Activated T-cell treated with anti-CD3 and anti-CD28 coated beads, Interleukin-2, amount 50 U/mL, for 72 hours (primary cell): ENCODE data around the gene SLC38A10. TPM values are rescaled to one million over a fixed set of nuclear protein-coding genes. Genes with fewer than 3 reads are reported as not detected.
A peak's percentile ranks its signal among the peaks of the same experiment; 100 is the strongest.

ENCODE experiments used
- ATAC-seq, 2 donors: fragments of 150-1000 bp; cut with Tn5 transposase; replicated peaks in 1 of 2; 2 replicates each; pipeline ENCODE4 v1.10.0; 2021; ENCODE audit warnings: moderate library complexity in 2 of 2, mild to moderate bottlenecking in 1 of 2
- DNase-seq, 2 donors: peaks; one replicate each; pipeline ENCODE4 v3.0.0; 2021 to 2022; ENCODE audit warnings: mixed read lengths in 1 of 2
- H3K27ac Mint-ChIP-seq: one replicate; pipeline ENCODE4 v1.8.0; 2022; ENCODE audit warnings: mild to moderate bottlenecking, moderate library complexity, mixed read lengths
- H3K27me3 Mint-ChIP-seq: one replicate; pipeline ENCODE4 v1.8.0; 2022; ENCODE audit warnings: low read depth, mixed read lengths
- H3K36me3 Mint-ChIP-seq, 2 donors: one replicate each; pipeline ENCODE4 v1.8.0; 2022; ENCODE audit warnings: mixed read lengths in 2 of 2, mild to moderate bottlenecking in 1 of 2; ENCODE audit not compliant: insufficient read depth in 2 of 2
- H3K4me1 Mint-ChIP-seq: one replicate; pipeline ENCODE4 v1.8.0; 2022; ENCODE audit warnings: low read depth, mixed read lengths
- H3K4me3 Mint-ChIP-seq, 2 donors: one replicate each; pipeline ENCODE4 v1.8.0; 2022; ENCODE audit warnings: mild to moderate bottlenecking in 2 of 2, mixed read lengths in 2 of 2, moderate library complexity in 2 of 2
- H3K9me3 Mint-ChIP-seq, 2 donors: one replicate each; pipeline ENCODE4 v1.8.0; 2022; ENCODE audit warnings: mixed read lengths in 2 of 2
- total RNA-seq, 2 donors: library from RNA; stranded (reverse); gene quantifications; one replicate each; pipeline ENCODE4 v1.2.3, GENCODE V29; 2022

SLC38A10 gene
- total RNA-seq, 2 donors from 2014 or later = 49.8 to 63.6 TPM

GRCh38 chr17:81252987-81253329, 42.1 kb downstream of the SLC38A10 start:
- no peak overlapping the region for H3K4me3 Mint-ChIP-seq
- peak in 1 of 2 donors; percentile 9 for ATAC-seq
- no peak overlapping the region for H3K27ac Mint-ChIP-seq
- H3K9me3 Mint-ChIP-seq = no peaks in the 10 kb centered on the region
- peaks cover 8% of the 10 kb centered on the region for H3K4me1 Mint-ChIP-seq
- H3K27me3 Mint-ChIP-seq = no peaks in the 10 kb centered on the region
- H3K36me3 Mint-ChIP-seq = peaks cover 5 to 6% of the 10 kb centered on the region in 2 donors
- no peak for DNase-seq

GRCh38 chr17:81252326-81252986, 42.7 kb downstream of the SLC38A10 start:
- peak overlapping the region; percentile 55 for H3K27ac Mint-ChIP-seq
- peaks cover 8% of the 10 kb centered on the region for H3K4me1 Mint-ChIP-seq
- H3K36me3 Mint-ChIP-seq = peaks cover 5 to 6% of the 10 kb centered on the region in 2 donors
- no peaks in the 10 kb centered on the region for H3K27me3 Mint-ChIP-seq
- H3K9me3 Mint-ChIP-seq = no peaks in the 10 kb centered on the region
- DNase-seq = no peak
- H3K4me3 Mint-ChIP-seq = no peak overlapping the region
- no peak for ATAC-seq

GRCh38 chr17:81251709-81252301, 43.3 kb downstream of the SLC38A10 start:
- peaks cover 5 to 6% of the 10 kb centered on the region in 2 donors for H3K36me3 Mint-ChIP-seq
- no peaks in the 10 kb centered on the region for H3K9me3 Mint-ChIP-seq
- DNase-seq (no peak), ATAC-seq (peak in 1 of 2 donors; percentile 23)
- no peak overlapping the region for H3K4me3 Mint-ChIP-seq
- H3K4me1 Mint-ChIP-seq = peaks cover 8% of the 10 kb centered on the region
- no peak overlapping the region for H3K27ac Mint-ChIP-seq
- H3K27me3 Mint-ChIP-seq = no peaks in the 10 kb centered on the region

GRCh38 chr17:81251094-81251708, 43.9 kb downstream of the SLC38A10 start:
- Mint-ChIP-seq H3K4me3 (no peak overlapping the region), H3K27me3 (no peaks in the 10 kb centered on the region)

GRCh38 chr17:81250286-81251093, 44.6 kb downstream of the SLC38A10 start:
- no peak for ATAC-seq
- Mint-ChIP-seq H3K27me3 (no peaks in the 10 kb centered on the region), H3K9me3 (no peaks in the 10 kb centered on the region), H3K4me3 (no peak overlapping the region), H3K4me1 (peaks cover 8% of the 10 kb centered on the region), H3K27ac (no peak overlapping the region), H3K36me3 (peaks cover 5 to 6% of the 10 kb centered on the region in 2 donors)
- no peak for DNase-seq

More at GRCh38 chr17:81251094-81251708, 43.9 kb downstream of the SLC38A10 start:
- Mint-ChIP-seq H3K36me3 (peaks cover 5 to 6% of the 10 kb centered on the region in 2 donors), H3K9me3 (no peaks in the 10 kb centered on the region), H3K27ac (no peak overlapping the region), H3K4me1 (peaks cover 8% of the 10 kb centered on the region)
- DNase-seq (no peak), ATAC-seq (no peak)

- Mint-ChIP-seq H3K9me3 (no peaks in the 10 kb centered on the region), H3K27me3 (no peaks in the 10 kb centered on the region), H3K27ac (no peak overlapping the region), H3K4me1 (peaks cover 15% of the 10 kb centered on the region), H3K36me3 (peaks cover 6 to 7% of the 10 kb centered on the region in 2 donors), H3K4me3 (no peak overlapping the region)
- DNase-seq (no peak), ATAC-seq (peak in 1 of 2 donors; percentile 4)
Observed at GRCh38 chr17:81249223-81250040, 45.7 kb downstream of the SLC38A10 start.

GRCh38 chr17:81248649-81249048, 46.5 kb downstream of the SLC38A10 start:
- Mint-ChIP-seq H3K4me3 (no peak overlapping the region), H3K9me3 (no peaks in the 10 kb centered on the region), H3K4me1 (peaks cover 14% of the 10 kb centered on the region), H3K27me3 (no peaks in the 10 kb centered on the region), H3K36me3 (peaks cover 5 to 7% of the 10 kb centered on the region in 2 donors), H3K27ac (no peak overlapping the region)
- DNase-seq (no peak), ATAC-seq (no peak)

- peaks cover 8% of the 10 kb centered on the region for H3K4me1 Mint-ChIP-seq
- DNase-seq (no peak), ATAC-seq (no peak)
- H3K4me3 Mint-ChIP-seq = no peak overlapping the region
- no peaks in the 10 kb centered on the region for H3K9me3 Mint-ChIP-seq
- H3K36me3 Mint-ChIP-seq = peaks cover 0 to 5% of the 10 kb centered on the region in 2 donors
- no peak overlapping the region for H3K27ac Mint-ChIP-seq
- H3K27me3 Mint-ChIP-seq = no peaks in the 10 kb centered on the region
Observed at GRCh38 chr17:81247339-81247990, 47.6 kb downstream of the SLC38A10 start.

- DNase-seq (no peak), ATAC-seq (no peak)
- H3K4me3 Mint-ChIP-seq = no peak overlapping the region
- H3K27ac Mint-ChIP-seq = no peak overlapping the region
- no peaks in the 10 kb centered on the region for H3K9me3 Mint-ChIP-seq
- peaks cover 0 to 3% of the 10 kb centered on the region in 2 donors for H3K36me3 Mint-ChIP-seq
- H3K4me1 Mint-ChIP-seq = peaks cover 14% of the 10 kb centered on the region
- H3K27me3 Mint-ChIP-seq = no peaks in the 10 kb centered on the region
Observed at GRCh38 chr17:81246679-81247338, 48.3 kb downstream of the SLC38A10 start.

- Mint-ChIP-seq H3K9me3 (no peaks in the 10 kb centered on the region), H3K27ac (no peak overlapping the region), H3K27me3 (no peaks in the 10 kb centered on the region), H3K4me3 (no peak overlapping the region), H3K4me1 (peaks cover 19% of the 10 kb centered on the region), H3K36me3 (peaks cover 0 to 3% of the 10 kb centered on the region in 2 donors)
- DNase-seq (no peak), ATAC-seq (no peak)
Observed at GRCh38 chr17:81246343-81246670, 48.8 kb downstream of the SLC38A10 start.

- no peak overlapping the region for H3K27ac Mint-ChIP-seq
- no peaks in the 10 kb centered on the region for H3K27me3 Mint-ChIP-seq
- ATAC-seq (no peak), DNase-seq (no peak)
- H3K9me3 Mint-ChIP-seq = no peaks in the 10 kb centered on the region
- H3K4me1 Mint-ChIP-seq = peaks cover 24% of the 10 kb centered on the region
- H3K4me3 Mint-ChIP-seq = no peak overlapping the region
- H3K36me3 Mint-ChIP-seq = peaks cover 0 to 4% of the 10 kb centered on the region in 2 donors
Observed at GRCh38 chr17:81245665-81246342, 49.3 kb downstream of the SLC38A10 start.
